Measurements from ENCODE around the gene RPTOR.

DNA sequence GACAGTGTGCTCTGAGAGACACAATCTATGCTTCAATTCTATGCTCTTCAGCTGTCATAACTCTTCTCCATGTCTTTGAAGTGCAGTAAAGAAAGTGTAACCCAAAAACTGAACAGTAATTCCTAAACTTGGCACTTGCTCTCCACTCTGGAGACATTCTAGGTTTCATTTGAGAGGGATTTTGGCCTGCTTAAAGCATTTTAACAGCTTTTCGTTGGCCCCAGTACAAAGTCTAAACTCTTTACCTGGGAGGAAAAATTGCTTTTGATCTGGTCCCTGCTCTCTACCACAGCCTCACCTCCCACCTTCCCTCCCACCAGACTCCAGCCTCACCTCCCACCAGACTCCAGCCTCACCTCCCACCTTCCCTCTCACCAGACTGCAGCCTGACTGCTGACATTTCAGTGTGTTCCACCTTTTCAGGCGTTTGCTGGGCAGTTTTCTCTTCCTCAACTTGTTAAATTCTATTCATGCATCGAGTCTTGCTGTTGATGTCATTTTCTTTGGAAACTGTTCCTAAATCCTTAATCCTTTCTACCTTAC, 132.6 kb downstream of the RPTOR start:
- TF ChIP-seq, protein P1, sequence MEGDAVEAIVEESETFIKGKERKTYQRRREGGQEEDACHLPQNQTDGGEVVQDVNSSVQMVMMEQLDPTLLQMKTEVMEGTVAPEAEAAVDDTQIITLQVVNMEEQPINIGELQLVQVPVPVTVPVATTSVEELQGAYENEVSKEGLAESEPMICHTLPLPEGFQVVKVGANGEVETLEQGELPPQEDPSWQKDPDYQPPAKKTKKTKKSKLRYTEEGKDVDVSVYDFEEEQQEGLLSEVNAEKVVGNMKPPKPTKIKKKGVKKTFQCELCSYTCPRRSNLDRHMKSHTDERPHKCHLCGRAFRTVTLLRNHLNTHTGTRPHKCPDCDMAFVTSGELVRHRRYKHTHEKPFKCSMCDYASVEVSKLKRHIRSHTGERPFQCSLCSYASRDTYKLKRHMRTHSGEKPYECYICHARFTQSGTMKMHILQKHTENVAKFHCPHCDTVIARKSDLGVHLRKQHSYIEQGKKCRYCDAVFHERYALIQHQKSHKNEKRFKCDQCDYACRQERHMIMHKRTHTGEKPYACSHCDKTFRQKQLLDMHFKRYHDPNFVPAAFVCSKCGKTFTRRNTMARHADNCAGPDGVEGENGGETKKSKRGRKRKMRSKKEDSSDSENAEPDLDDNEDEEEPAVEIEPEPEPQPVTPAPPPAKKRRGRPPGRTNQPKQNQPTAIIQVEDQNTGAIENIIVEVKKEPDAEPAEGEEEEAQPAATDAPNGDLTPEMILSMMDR (tag by site-specific recombination; IDR thresholded peaks at IDR 0.05) = no peak
- TF ChIP-seq, protein P2, sequence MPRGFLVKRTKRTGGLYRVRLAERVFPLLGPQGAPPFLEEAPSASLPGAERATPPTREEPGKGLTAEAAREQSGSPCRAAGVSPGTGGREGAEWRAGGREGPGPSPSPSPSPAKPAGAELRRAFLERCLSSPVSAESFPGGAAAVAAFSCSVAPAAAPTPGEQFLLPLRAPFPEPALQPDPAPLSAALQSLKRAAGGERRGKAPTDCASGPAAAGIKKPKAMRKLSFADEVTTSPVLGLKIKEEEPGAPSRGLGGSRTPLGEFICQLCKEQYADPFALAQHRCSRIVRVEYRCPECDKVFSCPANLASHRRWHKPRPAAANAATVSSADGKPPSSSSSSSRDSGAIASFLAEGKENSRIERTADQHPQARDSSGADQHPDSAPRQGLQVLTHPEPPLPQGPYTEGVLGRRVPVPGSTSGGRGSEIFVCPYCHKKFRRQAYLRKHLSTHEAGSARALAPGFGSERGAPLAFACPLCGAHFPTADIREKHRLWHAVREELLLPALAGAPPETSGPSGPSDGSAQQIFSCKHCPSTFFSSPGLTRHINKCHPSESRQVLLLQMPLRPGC (tag by site-specific recombination; IDR thresholded peaks at IDR 0.05) = no peak
- TF ChIP-seq YY1 (tag by site-specific recombination; IDR thresholded peaks at IDR 0.05) (no peak), ZBTB21 (tag by site-specific recombination; IDR thresholded peaks at IDR 0.05) (no peak), KLF16 (tag by site-specific recombination; IDR thresholded peaks at IDR 0.05) (no peak), ZNF112 (tag by site-specific recombination; IDR thresholded peaks at IDR 0.05) (no peak)
- TF ChIP-seq, protein P3, sequence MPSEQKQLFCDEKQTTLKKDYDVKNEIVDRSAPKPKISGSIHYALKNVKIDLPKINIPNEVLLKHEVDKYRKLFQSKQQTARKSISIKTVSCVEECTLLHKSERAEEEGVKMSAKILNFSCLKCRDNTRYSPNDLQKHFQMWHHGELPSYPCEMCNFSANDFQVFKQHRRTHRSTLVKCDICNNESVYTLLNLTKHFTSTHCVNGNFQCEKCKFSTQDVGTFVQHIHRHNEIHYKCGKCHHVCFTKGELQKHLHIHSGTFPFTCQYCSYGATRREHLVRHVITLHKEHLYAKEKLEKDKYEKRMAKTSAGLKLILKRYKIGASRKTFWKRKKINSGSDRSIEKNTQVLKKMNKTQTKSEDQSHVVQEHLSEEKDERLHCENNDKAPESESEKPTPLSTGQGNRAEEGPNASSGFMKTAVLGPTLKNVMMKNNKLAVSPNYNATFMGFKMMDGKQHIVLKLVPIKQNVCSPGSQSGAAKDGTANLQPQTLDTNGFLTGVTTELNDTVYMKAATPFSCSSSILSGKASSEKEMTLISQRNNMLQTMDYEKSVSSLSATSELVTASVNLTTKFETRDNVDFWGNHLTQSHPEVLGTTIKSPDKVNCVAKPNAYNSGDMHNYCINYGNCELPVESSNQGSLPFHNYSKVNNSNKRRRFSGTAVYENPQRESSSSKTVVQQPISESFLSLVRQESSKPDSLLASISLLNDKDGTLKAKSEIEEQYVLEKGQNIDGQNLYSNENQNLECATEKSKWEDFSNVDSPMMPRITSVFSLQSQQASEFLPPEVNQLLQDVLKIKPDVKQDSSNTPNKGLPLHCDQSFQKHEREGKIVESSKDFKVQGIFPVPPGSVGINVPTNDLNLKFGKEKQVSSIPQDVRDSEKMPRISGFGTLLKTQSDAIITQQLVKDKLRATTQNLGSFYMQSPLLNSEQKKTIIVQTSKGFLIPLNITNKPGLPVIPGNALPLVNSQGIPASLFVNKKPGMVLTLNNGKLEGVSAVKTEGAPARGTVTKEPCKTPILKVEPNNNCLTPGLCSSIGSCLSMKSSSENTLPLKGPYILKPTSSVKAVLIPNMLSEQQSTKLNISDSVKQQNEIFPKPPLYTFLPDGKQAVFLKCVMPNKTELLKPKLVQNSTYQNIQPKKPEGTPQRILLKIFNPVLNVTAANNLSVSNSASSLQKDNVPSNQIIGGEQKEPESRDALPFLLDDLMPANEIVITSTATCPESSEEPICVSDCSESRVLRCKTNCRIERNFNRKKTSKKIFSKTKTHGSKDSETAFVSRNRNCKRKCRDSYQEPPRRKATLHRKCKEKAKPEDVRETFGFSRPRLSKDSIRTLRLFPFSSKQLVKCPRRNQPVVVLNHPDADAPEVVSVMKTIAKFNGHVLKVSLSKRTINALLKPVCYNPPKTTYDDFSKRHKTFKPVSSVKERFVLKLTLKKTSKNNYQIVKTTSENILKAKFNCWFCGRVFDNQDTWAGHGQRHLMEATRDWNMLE (tag by site-specific recombination; conservative IDR thresholded peaks at IDR 0.05; ENCODE audit: low read depth) = no peak
- TF ChIP-seq, protein P4, sequence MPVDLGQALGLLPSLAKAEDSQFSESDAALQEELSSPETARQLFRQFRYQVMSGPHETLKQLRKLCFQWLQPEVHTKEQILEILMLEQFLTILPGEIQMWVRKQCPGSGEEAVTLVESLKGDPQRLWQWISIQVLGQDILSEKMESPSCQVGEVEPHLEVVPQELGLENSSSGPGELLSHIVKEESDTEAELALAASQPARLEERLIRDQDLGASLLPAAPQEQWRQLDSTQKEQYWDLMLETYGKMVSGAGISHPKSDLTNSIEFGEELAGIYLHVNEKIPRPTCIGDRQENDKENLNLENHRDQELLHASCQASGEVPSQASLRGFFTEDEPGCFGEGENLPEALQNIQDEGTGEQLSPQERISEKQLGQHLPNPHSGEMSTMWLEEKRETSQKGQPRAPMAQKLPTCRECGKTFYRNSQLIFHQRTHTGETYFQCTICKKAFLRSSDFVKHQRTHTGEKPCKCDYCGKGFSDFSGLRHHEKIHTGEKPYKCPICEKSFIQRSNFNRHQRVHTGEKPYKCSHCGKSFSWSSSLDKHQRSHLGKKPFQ (tag by site-specific recombination; IDR thresholded peaks at IDR 0.05) = no peak
- TF ChIP-seq, protein P5, sequence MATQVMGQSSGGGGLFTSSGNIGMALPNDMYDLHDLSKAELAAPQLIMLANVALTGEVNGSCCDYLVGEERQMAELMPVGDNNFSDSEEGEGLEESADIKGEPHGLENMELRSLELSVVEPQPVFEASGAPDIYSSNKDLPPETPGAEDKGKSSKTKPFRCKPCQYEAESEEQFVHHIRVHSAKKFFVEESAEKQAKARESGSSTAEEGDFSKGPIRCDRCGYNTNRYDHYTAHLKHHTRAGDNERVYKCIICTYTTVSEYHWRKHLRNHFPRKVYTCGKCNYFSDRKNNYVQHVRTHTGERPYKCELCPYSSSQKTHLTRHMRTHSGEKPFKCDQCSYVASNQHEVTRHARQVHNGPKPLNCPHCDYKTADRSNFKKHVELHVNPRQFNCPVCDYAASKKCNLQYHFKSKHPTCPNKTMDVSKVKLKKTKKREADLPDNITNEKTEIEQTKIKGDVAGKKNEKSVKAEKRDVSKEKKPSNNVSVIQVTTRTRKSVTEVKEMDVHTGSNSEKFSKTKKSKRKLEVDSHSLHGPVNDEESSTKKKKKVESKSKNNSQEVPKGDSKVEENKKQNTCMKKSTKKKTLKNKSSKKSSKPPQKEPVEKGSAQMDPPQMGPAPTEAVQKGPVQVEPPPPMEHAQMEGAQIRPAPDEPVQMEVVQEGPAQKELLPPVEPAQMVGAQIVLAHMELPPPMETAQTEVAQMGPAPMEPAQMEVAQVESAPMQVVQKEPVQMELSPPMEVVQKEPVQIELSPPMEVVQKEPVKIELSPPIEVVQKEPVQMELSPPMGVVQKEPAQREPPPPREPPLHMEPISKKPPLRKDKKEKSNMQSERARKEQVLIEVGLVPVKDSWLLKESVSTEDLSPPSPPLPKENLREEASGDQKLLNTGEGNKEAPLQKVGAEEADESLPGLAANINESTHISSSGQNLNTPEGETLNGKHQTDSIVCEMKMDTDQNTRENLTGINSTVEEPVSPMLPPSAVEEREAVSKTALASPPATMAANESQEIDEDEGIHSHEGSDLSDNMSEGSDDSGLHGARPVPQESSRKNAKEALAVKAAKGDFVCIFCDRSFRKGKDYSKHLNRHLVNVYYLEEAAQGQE (tag by site-specific recombination; IDR thresholded peaks at IDR 0.05) = no peak
